ENCODE measurements around the gene SLC9A2.

GRCh38 chr2:102726128-102727087, 107.1 kb downstream of the SLC9A2 start:
- TF ChIP-seq CTCF (conservative IDR thresholded peaks at IDR 0.05) (no peak), ZFX (IDR thresholded peaks at IDR 0.05) (no peak)
